OCI-LY7 (cell line): Measurements from ENCODE around the gene RELN.

Experiments used
- EZH2phosphoT487 ChIP-seq: fragments of 200-600 bp; sonication (generic); IDR thresholded peaks from 2 replicates; pipeline ENCODE4 v1.6.1; 2018; ENCODE audit warnings: low read depth, borderline replicate concordance, mild to moderate bottlenecking, mixed run types, antibody characterized with exemption, low read length, moderate library complexity, mixed read lengths
- TF ChIP-seq, protein P1 (sequence below): fragments of 200-600 bp; sonication (generic); conservative IDR thresholded peaks from 2 replicates; pipeline ENCODE4 v1.5.1; 2014; ENCODE audit warnings: mild to moderate bottlenecking, antibody characterized with exemption, low read length, moderate library complexity, mixed read lengths

DNA sequence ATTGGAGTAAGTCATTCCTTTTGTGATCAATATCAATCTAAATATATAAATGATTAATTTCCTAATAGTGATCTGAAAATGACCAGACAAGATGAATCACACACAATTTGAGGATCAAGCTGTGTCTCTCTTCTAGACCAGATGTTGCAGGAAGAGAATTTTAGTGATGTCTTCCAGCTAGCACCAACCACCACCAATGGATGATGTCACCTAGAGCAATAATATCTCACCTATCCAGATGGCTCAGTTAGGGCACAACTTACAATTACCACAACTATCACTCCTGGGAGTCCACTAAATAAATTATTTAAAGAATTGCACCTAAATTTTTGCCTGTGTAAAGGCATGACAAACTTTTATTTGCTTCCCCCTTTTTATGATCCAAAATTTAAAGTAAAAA, 25.2 kb downstream of the RELN start:
- TF ChIP-seq, protein P1, sequence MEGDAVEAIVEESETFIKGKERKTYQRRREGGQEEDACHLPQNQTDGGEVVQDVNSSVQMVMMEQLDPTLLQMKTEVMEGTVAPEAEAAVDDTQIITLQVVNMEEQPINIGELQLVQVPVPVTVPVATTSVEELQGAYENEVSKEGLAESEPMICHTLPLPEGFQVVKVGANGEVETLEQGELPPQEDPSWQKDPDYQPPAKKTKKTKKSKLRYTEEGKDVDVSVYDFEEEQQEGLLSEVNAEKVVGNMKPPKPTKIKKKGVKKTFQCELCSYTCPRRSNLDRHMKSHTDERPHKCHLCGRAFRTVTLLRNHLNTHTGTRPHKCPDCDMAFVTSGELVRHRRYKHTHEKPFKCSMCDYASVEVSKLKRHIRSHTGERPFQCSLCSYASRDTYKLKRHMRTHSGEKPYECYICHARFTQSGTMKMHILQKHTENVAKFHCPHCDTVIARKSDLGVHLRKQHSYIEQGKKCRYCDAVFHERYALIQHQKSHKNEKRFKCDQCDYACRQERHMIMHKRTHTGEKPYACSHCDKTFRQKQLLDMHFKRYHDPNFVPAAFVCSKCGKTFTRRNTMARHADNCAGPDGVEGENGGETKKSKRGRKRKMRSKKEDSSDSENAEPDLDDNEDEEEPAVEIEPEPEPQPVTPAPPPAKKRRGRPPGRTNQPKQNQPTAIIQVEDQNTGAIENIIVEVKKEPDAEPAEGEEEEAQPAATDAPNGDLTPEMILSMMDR, result no peak
- TF ChIP-seq EZH2phosphoT487, result no peak
